GM23338 (cell line): Measurements from ENCODE around the gene WARS2. TPM values are rescaled to one million over a fixed set of nuclear protein-coding genes. Genes with fewer than 3 reads are reported as not detected.

Source experiments
- ATAC-seq: fragments of 200-7000 bp; cut with Tn5 transposase; 3 replicates; pipeline ENCODE4 v1.9.1; 2020
- DNase-seq: peaks from one replicate; pipeline ENCODE4 v3.0.0-alpha.2; 2015; ENCODE audit warnings: low spot score
- H2AFZ ChIP-seq: fragments of 200-600 bp; sonication (generic); 2 replicates; pipeline ENCODE4 v1.8.0; 2016; ENCODE audit warnings: antibody characterized with exemption, mild to moderate bottlenecking, moderate library complexity
- H3F3A ChIP-seq: fragments of 200-600 bp; sonication (generic); replicated peaks from 2 replicates; pipeline ENCODE4 v1.8.0; 2017; ENCODE audit warnings: antibody characterized with exemption, mixed run types, low read depth
- H3K27ac ChIP-seq: fragments of 200-600 bp; sonication (generic); 2 replicates; pipeline ENCODE4 v1.6.1; 2016; ENCODE audit warnings: low read depth
- H3K27me3 ChIP-seq: fragments of 200-600 bp; sonication (generic); 2 replicates; pipeline ENCODE4 v1.8.0; 2016; ENCODE audit warnings: mild to moderate bottlenecking, mixed run types, moderate library complexity; ENCODE audit not compliant: insufficient read depth
- H3K36me3 ChIP-seq: fragments of 200-600 bp; sonication (generic); 2 replicates; pipeline ENCODE4 v1.8.0; 2016; ENCODE audit warnings: mild to moderate bottlenecking; ENCODE audit not compliant: insufficient read depth
- H3K4me1 ChIP-seq: fragments of 200-600 bp; sonication (generic); 2 replicates; pipeline ENCODE4 v1.8.0; 2016; ENCODE audit warnings: mild to moderate bottlenecking, moderate library complexity; ENCODE audit not compliant: insufficient read depth
- H3K4me2 ChIP-seq: fragments of 200-600 bp; sonication (generic); 2 replicates; pipeline ENCODE4 v1.7.1; 2017; ENCODE audit warnings: mixed run types
- H3K4me3 ChIP-seq: fragments of 200-600 bp; sonication (generic); 2 replicates; pipeline ENCODE4 v1.6.1; 2016; ENCODE audit warnings: mixed run types
- H3K79me2 ChIP-seq: fragments of 200-600 bp; sonication (generic); replicated peaks from 2 replicates; pipeline ENCODE4 v1.8.0; 2017; ENCODE audit warnings: mild to moderate bottlenecking; ENCODE audit not compliant: insufficient read depth
- H3K9me2 ChIP-seq: fragments of 200-600 bp; sonication (generic); 2 replicates; pipeline ENCODE4 v1.8.0; 2017; ENCODE audit not compliant: insufficient read depth
- H4K20me1 ChIP-seq: fragments of 200-600 bp; sonication (generic); replicated peaks from 2 replicates; pipeline ENCODE4 v1.8.0; 2017; ENCODE audit warnings: mild to moderate bottlenecking; ENCODE audit not compliant: insufficient read depth
- H3K27ac Mint-ChIP-seq: 2 replicates; pipeline ENCODE4 v1.8.0; 2020; ENCODE audit warnings: inconsistent platforms, mild to moderate bottlenecking, moderate library complexity, mixed read lengths
- H3K27me3 Mint-ChIP-seq: 3 replicates; pipeline ENCODE4 v1.8.0; 2022; ENCODE audit warnings: low read depth, mild to moderate bottlenecking, moderate library complexity, mixed read lengths, inconsistent platforms; ENCODE audit not compliant: insufficient read depth, poor library complexity
- H3K36me3 Mint-ChIP-seq: 3 replicates; pipeline ENCODE4 v1.8.0; 2021; ENCODE audit warnings: low read depth, mild to moderate bottlenecking, inconsistent platforms, moderate library complexity, mixed read lengths
- H3K4me1 Mint-ChIP-seq: 3 replicates; pipeline ENCODE4 v1.8.0; 2020; ENCODE audit warnings: mild to moderate bottlenecking, inconsistent platforms, mixed read lengths
- H3K4me3 Mint-ChIP-seq: 3 replicates; pipeline ENCODE4 v1.8.0; 2021; ENCODE audit warnings: moderate library complexity, mild to moderate bottlenecking, inconsistent platforms, mixed read lengths
- H3K9me3 Mint-ChIP-seq: 3 replicates; pipeline ENCODE4 v1.8.0; 2020; ENCODE audit warnings: moderate library complexity, mild to moderate bottlenecking, inconsistent platforms, mixed read lengths
- CREB1 ChIP-seq: fragments of 250-450 bp; sonication (Bioruptor Pico); IDR thresholded peaks from 2 replicates; pipeline ENCODE4 v1.5.0; 2020; ENCODE audit warnings: low read depth, mild to moderate bottlenecking, moderate library complexity
- EZH2 ChIP-seq: fragments of 200-600 bp; sonication (generic); IDR thresholded peaks from one replicate; pipeline ENCODE4 v1.8.0; 2017; ENCODE audit warnings: antibody characterized with exemption, mild to moderate bottlenecking, low read depth; ENCODE audit not compliant: unreplicated experiment
- JUNB ChIP-seq: IDR thresholded peaks from one replicate; pipeline ENCODE4 v1.6.1; 2016; ENCODE audit warnings: antibody characterized with exemption; ENCODE audit not compliant: unreplicated experiment
- NANOG ChIP-seq: IDR thresholded peaks from 2 replicates; pipeline ENCODE4 v1.6.1; 2016; ENCODE audit warnings: antibody characterized with exemption, borderline replicate concordance
- POLR2AphosphoS5 ChIP-seq: IDR thresholded peaks from 2 replicates; pipeline ENCODE4 v1.6.1; 2016; ENCODE audit warnings: antibody characterized with exemption, low read depth
- ZNF114 ChIP-seq: fragments of 250-450 bp; sonication (Bioruptor Pico); IDR thresholded peaks from 2 replicates; pipeline ENCODE4 v1.5.0; 2020; ENCODE audit warnings: mild to moderate bottlenecking, moderate library complexity
- ZNF331 ChIP-seq: fragments of 250-450 bp; sonication (Bioruptor Pico); IDR thresholded peaks from 2 replicates; pipeline ENCODE4 v1.5.0; 2020; ENCODE audit warnings: low read depth, mild to moderate bottlenecking, moderate library complexity
- polyA plus RNA-seq: library from polyadenylated mRNA; unstranded; fragments of >200 nt; fragmentation: Nextera tagmentation; extraction: Ambion mirVana; gene quantifications from 2 replicates; pipeline ENCODE4 v1.2.1, GENCODE V29; 2016
- total RNA-seq: library from RNA; depleted of rRNA; stranded (reverse); fragments of >200 nt; shearing (Covaris generic); gene quantifications from 2 replicates; pipeline ENCODE4 v1.2.3, GENCODE V29; 2014
- TF ChIP-seq, protein P1 (sequence below): IDR thresholded peaks from one replicate; pipeline ENCODE4 v1.6.1; 2018; ENCODE audit warnings: antibody characterized with exemption; ENCODE audit not compliant: unreplicated experiment
- TF ChIP-seq, protein P2 (sequence below): IDR thresholded peaks from 2 replicates; pipeline ENCODE4 v1.6.1; 2016; ENCODE audit warnings: antibody characterized with exemption
- TF ChIP-seq, protein P3 (sequence below), 2 experiments: fragments of 200-600 bp in 1 of 2; sonication (generic) in 1 of 2; conservative IDR thresholded peaks; 2 replicates each; pipeline versions ENCODE4 v1.5.1 to v1.6.1; 2016 to 2017; ENCODE audit warnings: antibody characterized with exemption in 2 of 2, low read depth in 2 of 2, mild to moderate bottlenecking in 2 of 2, moderate library complexity in 1 of 2

Gene WARS2
- total and polyA plus RNA-seq, 2 experiments from 2014 or later: 6.4 to 12.6 TPM

DNA sequence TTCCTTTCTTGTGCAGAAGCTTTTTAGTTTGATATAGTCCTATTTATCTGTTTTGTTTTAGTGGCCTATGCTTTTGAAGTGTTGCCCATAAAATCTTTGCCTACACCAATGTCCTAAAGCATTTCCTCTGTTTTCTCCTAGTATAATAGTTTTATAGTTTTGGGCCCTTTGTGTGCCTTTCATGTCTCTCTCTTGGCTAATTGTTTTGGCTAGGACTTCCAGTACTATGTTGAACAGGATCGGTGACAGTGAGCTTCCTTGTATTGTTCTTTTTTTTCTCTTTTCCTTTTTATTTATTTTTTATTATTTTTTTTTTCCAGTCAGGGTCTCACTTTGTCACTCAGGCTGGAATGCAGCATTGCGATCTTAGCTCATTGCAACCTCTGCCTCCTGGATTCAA, 47.0 kb upstream of the WARS2 start:
- Histone ChIP-seq H3K4me3 (no peak overlapping the region), H3K36me3 (no peaks in the 10 kb centered on the region), H3K4me2 (no peak overlapping the region), H2AFZ (no peak overlapping the region), H4K20me1 (no peaks in the 10 kb centered on the region), H3K79me2 (no peaks in the 10 kb centered on the region), H3K27ac (no peak overlapping the region), H3K9me2 (no peaks in the 10 kb centered on the region), H3K4me1 (no peaks in the 10 kb centered on the region), H3F3A (no peaks in the 10 kb centered on the region), H3K27me3 (no peaks in the 10 kb centered on the region)
- Mint-ChIP-seq H3K9me3 (no peaks in the 10 kb centered on the region), H3K36me3 (no peaks in the 10 kb centered on the region; the same call in 2 of the 3 replicates), H3K27me3 (no peaks in the 10 kb centered on the region), H3K27ac (no peak overlapping the region), H3K4me1 (no peaks in the 10 kb centered on the region), H3K4me3 (no peak overlapping the region)
- ATAC-seq: no peak
- no peak for DNase-seq
- TF ChIP-seq, protein P1, sequence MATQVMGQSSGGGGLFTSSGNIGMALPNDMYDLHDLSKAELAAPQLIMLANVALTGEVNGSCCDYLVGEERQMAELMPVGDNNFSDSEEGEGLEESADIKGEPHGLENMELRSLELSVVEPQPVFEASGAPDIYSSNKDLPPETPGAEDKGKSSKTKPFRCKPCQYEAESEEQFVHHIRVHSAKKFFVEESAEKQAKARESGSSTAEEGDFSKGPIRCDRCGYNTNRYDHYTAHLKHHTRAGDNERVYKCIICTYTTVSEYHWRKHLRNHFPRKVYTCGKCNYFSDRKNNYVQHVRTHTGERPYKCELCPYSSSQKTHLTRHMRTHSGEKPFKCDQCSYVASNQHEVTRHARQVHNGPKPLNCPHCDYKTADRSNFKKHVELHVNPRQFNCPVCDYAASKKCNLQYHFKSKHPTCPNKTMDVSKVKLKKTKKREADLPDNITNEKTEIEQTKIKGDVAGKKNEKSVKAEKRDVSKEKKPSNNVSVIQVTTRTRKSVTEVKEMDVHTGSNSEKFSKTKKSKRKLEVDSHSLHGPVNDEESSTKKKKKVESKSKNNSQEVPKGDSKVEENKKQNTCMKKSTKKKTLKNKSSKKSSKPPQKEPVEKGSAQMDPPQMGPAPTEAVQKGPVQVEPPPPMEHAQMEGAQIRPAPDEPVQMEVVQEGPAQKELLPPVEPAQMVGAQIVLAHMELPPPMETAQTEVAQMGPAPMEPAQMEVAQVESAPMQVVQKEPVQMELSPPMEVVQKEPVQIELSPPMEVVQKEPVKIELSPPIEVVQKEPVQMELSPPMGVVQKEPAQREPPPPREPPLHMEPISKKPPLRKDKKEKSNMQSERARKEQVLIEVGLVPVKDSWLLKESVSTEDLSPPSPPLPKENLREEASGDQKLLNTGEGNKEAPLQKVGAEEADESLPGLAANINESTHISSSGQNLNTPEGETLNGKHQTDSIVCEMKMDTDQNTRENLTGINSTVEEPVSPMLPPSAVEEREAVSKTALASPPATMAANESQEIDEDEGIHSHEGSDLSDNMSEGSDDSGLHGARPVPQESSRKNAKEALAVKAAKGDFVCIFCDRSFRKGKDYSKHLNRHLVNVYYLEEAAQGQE: no peak
- TF ChIP-seq, protein P2, sequence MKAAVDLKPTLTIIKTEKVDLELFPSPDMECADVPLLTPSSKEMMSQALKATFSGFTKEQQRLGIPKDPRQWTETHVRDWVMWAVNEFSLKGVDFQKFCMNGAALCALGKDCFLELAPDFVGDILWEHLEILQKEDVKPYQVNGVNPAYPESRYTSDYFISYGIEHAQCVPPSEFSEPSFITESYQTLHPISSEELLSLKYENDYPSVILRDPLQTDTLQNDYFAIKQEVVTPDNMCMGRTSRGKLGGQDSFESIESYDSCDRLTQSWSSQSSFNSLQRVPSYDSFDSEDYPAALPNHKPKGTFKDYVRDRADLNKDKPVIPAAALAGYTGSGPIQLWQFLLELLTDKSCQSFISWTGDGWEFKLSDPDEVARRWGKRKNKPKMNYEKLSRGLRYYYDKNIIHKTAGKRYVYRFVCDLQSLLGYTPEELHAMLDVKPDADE: no peak
- no peak for TF ChIP-seq EZH2

DNA sequence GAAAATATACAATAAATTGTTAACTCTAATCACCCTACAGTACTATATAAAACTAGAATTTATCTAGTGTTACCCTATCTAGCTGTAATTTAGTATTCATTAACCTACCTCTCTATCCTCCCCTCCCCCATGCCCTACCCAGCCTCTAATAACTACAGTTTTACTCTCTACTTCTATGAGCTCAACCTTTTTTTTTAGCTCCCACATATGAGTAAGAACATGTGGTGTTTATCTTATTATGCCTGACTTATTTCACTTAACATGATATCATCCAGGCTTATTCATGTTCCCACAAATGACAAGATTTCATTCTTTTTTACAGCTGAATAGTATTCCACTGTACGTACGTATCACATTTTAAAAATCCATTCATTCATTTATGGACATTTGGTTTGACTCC, 46.0 kb upstream of the WARS2 start:
- DNase-seq: no peak
- H3K36me3 Mint-ChIP-seq: no peaks in the 10 kb centered on the region; the same call in 2 of the 3 replicates
- TF ChIP-seq, protein P1: no peak
- no peak for TF ChIP-seq POLR2AphosphoS5
- TF ChIP-seq ZNF331: no peak
- TF ChIP-seq NANOG: no peak
- no peak for TF ChIP-seq ZNF114
- TF ChIP-seq CREB1: no peak
- no peak for TF ChIP-seq JUNB
- TF ChIP-seq, protein P3, sequence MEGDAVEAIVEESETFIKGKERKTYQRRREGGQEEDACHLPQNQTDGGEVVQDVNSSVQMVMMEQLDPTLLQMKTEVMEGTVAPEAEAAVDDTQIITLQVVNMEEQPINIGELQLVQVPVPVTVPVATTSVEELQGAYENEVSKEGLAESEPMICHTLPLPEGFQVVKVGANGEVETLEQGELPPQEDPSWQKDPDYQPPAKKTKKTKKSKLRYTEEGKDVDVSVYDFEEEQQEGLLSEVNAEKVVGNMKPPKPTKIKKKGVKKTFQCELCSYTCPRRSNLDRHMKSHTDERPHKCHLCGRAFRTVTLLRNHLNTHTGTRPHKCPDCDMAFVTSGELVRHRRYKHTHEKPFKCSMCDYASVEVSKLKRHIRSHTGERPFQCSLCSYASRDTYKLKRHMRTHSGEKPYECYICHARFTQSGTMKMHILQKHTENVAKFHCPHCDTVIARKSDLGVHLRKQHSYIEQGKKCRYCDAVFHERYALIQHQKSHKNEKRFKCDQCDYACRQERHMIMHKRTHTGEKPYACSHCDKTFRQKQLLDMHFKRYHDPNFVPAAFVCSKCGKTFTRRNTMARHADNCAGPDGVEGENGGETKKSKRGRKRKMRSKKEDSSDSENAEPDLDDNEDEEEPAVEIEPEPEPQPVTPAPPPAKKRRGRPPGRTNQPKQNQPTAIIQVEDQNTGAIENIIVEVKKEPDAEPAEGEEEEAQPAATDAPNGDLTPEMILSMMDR (conservative IDR thresholded peaks at IDR 0.05; ENCODE audit: low read depth in 2 of 2): no peak
- TF ChIP-seq, protein P2: no peak

More for the DNA sequence above, 46.0 kb upstream of the WARS2 start:
- Histone ChIP-seq H3K9me2 (no peaks in the 10 kb centered on the region), H3K79me2 (no peaks in the 10 kb centered on the region), H3K4me2 (no peak overlapping the region), H3K36me3 (no peaks in the 10 kb centered on the region), H3F3A (no peaks in the 10 kb centered on the region), H2AFZ (no peak overlapping the region), H3K27ac (no peak overlapping the region), H3K4me1 (no peaks in the 10 kb centered on the region), H3K4me3 (no peak overlapping the region), H3K27me3 (no peaks in the 10 kb centered on the region), H4K20me1 (no peaks in the 10 kb centered on the region)
- ATAC-seq: no peak
- Mint-ChIP-seq H3K27me3 (no peaks in the 10 kb centered on the region), H3K4me1 (no peaks in the 10 kb centered on the region), H3K9me3 (no peaks in the 10 kb centered on the region), H3K27ac (no peak overlapping the region), H3K4me3 (no peak overlapping the region)
